Stimulated activated CD4-positive, alpha-beta T cell treated with anti-CD3 and anti-CD28 coated beads, TNF-alpha, amount 100 ng/mL, for 4 hours (primary cell): ENCODE data around the gene KCTD17.

ENCODE experiments used
- DNase-seq, 3 experiments: peaks; one replicate each; pipeline ENCODE4 v3.0.0-alpha.2; 2020; ENCODE audit warnings: low read depth in 3 of 3

Gene KCTD17

DNA sequence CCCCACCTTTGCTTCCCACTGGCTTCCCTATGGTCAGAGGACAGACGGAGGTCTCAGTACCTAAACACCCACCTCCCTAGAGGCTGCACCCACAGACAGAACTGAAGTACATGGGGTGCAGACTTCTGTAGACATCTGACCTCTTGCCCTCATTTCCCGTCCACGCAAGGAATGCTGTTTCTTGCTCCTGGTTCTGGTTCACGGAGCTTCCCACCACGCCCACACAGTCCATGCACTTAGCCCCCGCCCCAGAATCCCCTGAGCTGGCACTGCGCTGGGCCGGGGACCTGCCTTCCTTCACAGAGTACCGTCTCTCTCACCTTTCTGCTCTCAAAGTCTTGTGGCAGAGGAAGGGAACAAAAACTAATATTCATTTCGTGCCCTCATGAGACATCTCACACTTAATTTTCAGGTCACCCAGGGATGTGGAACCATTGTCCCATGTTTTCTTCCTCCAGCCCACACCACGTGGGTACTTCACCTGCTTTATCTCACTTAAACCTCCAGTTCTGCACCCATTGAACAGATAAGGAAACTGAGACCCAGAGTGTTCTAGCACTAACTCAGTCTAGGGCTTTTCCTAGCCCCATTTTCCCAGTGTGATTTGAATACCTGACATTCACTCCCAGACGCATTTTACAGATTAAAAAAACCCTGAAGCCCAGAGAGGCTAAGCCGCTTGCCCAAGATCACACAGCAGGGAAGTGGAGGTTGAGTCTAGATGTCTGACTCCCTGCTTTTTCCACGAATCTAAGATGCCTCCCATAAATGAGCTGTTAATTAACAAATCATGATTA, 52.3 kb downstream of the KCTD17 start:
- no peak for DNase-seq

DNA sequence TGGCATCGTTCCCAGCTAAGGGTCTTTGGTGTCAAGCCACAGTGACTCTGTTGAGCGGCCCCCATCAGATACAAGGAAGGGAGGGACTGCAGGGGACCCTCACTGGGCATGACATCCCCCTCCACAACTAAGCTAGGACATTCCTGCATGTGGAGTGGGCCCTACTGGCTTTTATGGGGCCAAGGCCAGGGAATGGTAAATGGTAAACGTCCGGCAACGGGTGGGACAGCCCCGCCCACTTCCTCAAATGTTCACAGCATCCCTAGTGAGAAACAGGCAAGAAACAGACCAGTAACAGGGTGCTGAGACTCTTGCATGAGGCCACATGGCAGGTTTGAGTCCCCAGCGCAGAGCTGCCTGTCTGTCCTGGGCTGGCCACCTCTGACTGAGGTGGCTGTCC, 53.6 kb downstream of the KCTD17 start:
- no peak for DNase-seq

DNA sequence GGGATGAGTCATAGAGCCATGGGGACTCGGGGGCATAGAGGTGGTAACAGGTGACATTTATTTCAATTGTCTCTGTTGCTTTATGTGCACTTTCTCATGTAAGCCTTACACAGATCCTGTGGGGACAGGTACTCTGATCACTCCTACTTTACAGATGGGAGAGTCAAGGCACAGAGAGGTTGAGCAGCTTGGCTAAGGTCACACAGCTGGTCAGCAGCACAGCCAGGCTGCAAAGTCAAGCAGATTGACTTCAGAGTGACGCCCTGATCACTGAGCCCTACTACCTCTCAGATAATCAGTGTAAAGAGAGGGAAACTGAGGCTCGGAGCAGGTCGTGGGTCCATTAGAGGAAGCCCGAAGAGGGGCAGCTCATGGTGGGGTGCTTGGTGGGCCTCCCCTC, 54.4 kb downstream of the KCTD17 start:
- DNase-seq = no peak

DNA sequence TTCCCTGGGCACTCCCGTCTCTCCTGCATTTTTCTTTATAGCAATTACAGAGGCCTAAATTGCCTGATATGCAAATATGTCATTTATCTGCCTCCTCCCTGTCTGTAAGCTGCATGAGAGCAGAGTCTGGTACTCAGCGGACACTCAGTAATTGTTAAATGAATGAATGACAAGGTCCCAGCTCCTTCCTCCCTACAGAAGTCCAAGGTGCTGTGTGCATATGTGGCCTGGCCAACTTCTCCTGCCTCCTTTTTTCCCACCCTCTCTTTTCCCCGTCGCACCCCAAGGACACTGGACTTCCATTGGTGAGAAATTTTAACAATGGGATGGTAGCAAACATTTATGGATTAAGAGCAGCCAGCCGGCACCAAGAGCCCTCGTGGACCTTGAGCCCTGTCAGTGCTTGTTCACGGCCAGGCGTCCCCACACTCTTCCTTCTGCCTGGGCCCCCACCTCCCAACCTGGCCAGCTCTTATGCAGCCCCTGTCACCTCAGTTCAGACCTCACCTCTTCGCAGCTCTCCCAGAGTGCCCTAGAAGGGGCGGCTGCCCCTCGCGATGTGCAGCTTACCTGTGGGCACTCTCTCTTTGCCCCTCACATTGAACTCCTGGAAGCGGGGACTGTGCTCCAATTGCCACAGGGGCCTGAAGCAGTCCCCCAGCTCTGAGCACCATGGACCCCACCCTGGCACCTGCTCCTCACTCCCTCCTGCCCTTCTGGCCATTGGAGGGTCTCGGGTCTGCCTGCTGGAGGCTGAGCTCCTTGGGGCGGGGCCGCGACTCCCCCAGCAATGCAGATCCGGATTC, 56.5 kb downstream of the KCTD17 start:
- no peak for DNase-seq

DNA sequence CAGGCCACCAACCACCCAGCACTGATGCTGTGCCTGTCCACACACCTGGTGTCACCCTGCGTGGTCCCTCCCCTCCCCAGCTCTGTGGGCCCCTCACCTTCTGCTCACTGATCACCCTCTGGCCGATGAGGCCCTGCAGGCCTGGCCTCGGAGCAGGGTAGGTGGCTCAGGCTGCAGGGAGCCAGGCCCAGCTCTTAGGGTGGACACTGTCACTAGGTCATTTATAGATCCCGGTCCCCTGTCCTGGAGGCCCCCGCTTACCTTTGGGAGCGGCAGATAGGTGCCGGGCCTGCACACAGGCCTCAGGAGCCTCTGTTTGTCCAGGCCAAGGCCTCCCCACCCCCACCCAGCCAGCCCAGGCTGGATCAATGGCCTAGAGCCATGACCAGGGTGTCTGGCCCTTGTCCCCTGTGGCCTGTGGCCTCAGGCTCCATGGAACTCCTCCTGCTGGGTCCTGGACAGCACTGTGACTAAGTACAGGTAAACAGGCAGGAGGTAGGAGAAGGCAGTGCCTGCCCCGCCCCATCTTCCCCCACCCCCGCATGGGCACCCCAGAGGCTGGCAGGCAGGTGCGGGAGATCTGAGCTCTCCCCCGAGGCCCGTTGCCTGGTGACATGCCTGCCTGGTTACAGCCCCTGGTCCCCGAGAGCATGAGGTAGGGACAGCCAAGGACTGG, 57.8 kb downstream of the KCTD17 start, which contains the start of gene TMPRSS6:
TSS of gene TMPRSS6 (minus strand) at position 472 of the 676 bp plus-strand sequence. CDS start 6,296 bp downstream, outside the sequence.
- no peak for DNase-seq

DNA sequence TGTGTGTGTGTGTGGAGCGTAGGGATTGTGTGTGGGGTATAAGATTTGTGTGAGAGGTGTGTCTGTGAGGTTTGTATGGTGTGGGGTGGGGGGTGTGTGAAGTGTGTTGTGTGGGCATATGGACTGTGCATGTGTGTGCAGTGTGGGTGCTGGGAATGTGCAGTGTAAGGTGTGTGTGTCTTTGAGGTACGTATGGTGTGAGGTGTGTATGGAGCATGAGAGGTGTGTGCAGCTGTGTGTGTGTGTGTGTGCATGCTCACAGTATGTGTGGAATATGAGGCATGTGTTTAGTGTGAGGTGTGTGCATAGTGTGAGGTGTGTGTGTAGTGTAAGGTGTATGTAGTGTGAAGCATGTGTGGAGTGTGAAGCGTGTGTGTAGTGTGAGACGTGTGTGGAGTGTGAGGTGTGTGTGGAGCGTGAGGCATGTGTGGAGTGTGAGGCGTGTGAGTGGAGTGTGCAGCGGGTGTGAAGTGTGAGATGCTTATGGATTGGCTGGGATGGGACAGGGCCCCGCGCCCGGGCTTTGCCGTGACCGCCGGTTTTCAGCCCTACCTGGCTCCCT, 59.7 kb downstream of the KCTD17 start:
- no peak for DNase-seq

DNA sequence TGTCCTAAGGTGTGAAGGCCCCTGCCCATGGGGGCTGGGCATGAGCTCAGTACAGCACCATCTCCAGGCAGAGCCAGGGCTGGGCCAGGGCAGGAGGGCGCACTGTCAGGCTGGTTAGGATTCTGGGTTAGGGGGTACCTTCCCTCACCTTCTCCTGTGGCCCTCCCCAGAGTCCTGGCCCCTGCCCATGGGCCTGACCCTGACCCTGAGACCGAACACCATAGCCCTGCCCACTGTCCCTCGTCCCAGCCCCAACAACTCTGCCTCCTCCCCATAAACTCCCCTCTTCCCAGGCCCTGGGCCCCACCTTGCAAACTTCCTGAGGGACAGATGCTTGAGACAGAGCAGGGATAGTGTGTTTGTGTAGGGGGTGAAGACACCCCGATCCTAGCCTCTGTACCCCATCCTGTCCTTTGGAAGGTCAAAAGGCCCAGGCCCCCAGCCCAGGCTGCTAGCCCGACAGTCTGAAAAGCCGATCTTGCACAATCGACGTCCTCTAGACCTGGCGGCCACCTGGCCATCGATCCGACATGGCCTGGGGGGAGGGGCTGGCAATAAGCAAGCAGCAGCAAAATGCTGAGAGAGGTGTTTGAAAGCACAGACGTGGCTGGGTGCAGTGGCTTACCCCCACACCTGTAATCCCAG, 60.7 kb downstream of the KCTD17 start:
- no peak for DNase-seq
